HL-60 (cell line): ENCODE results near the gene RNF145.

Experiments
- GABPA ChIP-seq: IDR thresholded peaks from 2 replicates; pipeline ENCODE4 v1.6.1; 2012; ENCODE audit warnings: low read depth
- POLR2AphosphoS5 ChIP-seq: IDR thresholded peaks from 2 replicates; pipeline ENCODE4 v1.6.1; 2012; ENCODE audit warnings: low read depth
- TF ChIP-seq, protein P1 (sequence below): IDR thresholded peaks from one replicate; pipeline ENCODE4 v1.5.1; 2011; ENCODE audit warnings: low read length, control low read depth, inconsistent platforms; ENCODE audit not compliant: insufficient read depth

GRCh38 chr5:159199780-159200179, 9.6 kb downstream of the RNF145 start:
- TF ChIP-seq, protein P1, sequence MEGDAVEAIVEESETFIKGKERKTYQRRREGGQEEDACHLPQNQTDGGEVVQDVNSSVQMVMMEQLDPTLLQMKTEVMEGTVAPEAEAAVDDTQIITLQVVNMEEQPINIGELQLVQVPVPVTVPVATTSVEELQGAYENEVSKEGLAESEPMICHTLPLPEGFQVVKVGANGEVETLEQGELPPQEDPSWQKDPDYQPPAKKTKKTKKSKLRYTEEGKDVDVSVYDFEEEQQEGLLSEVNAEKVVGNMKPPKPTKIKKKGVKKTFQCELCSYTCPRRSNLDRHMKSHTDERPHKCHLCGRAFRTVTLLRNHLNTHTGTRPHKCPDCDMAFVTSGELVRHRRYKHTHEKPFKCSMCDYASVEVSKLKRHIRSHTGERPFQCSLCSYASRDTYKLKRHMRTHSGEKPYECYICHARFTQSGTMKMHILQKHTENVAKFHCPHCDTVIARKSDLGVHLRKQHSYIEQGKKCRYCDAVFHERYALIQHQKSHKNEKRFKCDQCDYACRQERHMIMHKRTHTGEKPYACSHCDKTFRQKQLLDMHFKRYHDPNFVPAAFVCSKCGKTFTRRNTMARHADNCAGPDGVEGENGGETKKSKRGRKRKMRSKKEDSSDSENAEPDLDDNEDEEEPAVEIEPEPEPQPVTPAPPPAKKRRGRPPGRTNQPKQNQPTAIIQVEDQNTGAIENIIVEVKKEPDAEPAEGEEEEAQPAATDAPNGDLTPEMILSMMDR, result no peak
- TF ChIP-seq POLR2AphosphoS5 (no peak), GABPA (no peak)
